Gastrocnemius medialis (tissue), 4 donors: ENCODE measurements around the gene SUSD1. TPM values are rescaled to one million over a fixed set of nuclear protein-coding genes. Genes with fewer than 3 reads are reported as not detected.

Experiments
- ATAC-seq, 2 donors: fragments of 150-250 bp; one replicate each; pipeline ENCODE4 v1.9.1; 2016
- DNase-seq, 2 donors: peaks; one replicate each; pipeline ENCODE4 v3.0.0-alpha.2; 2019
- H3K27ac ChIP-seq, 4 donors: fragments of 200-600 bp; sonication (generic); 1 replicate in 1 of 4; 2 replicates in 3 of 4; pipeline ENCODE4 v1.5.1; 2016 to 2018; ENCODE audit warnings: mild to moderate bottlenecking in 2 of 4, moderate library complexity in 1 of 4
- H3K27me3 ChIP-seq, 3 donors: fragments of 200-600 bp; sonication (generic) in 2 of 3; 1 replicate in 1 of 3; 2 replicates in 2 of 3; pipeline versions ENCODE4 v1.5.1 to v1.6.0; 2016 to 2019; ENCODE audit warnings: mild to moderate bottlenecking in 1 of 3, moderate library complexity in 1 of 3
- H3K36me3 ChIP-seq, 2 donors: fragments of 200-600 bp; sonication (generic) in 1 of 2; one replicate each; pipeline ENCODE4 v1.5.1; 2017 to 2018
- H3K4me1 ChIP-seq, 2 donors: fragments of 200-600 bp; sonication (generic) in 1 of 2; one replicate each; pipeline ENCODE4 v1.5.1; 2016 to 2017; ENCODE audit warnings: mild to moderate bottlenecking in 2 of 2
- H3K4me3 ChIP-seq, 4 donors: fragments of 200-600 bp; sonication (generic) in 3 of 4; 1 replicate in 1 of 4; 2 replicates in 3 of 4; pipeline ENCODE4 v1.5.1; 2016 to 2019; ENCODE audit warnings: mild to moderate bottlenecking in 2 of 4
- H3K9me3 ChIP-seq, 3 donors: fragments of 200-600 bp; sonication (generic) in 2 of 3; 1 replicate in 1 of 3; 2 replicates in 2 of 3; pipeline ENCODE4 v1.5.1; 2016 to 2019
- CTCF ChIP-seq, 5 experiments: fragments of 450-650 bp in 3 of 5; fragments of 200-600 bp in 2 of 5; sonication (generic) in 2 of 5; IDR thresholded peaks in 4 of 5; conservative IDR thresholded peaks in 1 of 5; 1 replicate in 4 of 5; 2 replicates in 1 of 5; pipeline ENCODE4 v1.5.1; 2016 to 2019; ENCODE audit warnings: antibody characterized with exemption in 5 of 5, mild to moderate bottlenecking in 3 of 5, moderate library complexity in 3 of 5
- POLR2A ChIP-seq, 2 donors: fragments of 450-650 bp; IDR thresholded peaks; one replicate each; pipeline ENCODE4 v1.6.1; 2017; ENCODE audit warnings: antibody characterized with exemption in 2 of 2, mild to moderate bottlenecking in 2 of 2, moderate library complexity in 2 of 2
- in situ Hi-C, 4 donors: fragments of 200-750 bp; cut with MboI; loops; one replicate each; pipeline versions ENCODE4 v1.15.0 to v1.8.0; 2017; ENCODE audit warnings: low sequenced_read_pairs in 4 of 4
- intact Hi-C: fragments of 100-400 bp; cut with DNase I; formaldehyde crosslinking; loops from one replicate; pipeline ENCODE4 v1.15.1; 2023; ENCODE audit warnings: low total_unique reads
- total RNA-seq, 4 donors: library from RNA; depleted of rRNA; stranded (reverse); fragments of >200 nt; gene quantifications; one replicate each; pipeline versions ENCODE4 v1.1.0 to v1.2.3, GENCODE V29; 2016

SUSD1 gene
- total RNA-seq, 4 donors from 2014 or later = 0.82 to 8.0 (median 2.2) TPM

- Histone ChIP-seq H3K4me1 (peaks cover 18 to 22% of the 10 kb centered on the region in 2 donors), H3K27ac (no peak overlapping the region), H3K36me3 (no peaks in the 10 kb centered on the region), H3K9me3 (no peaks in the 10 kb centered on the region), H3K4me3 (no peak overlapping the region), H3K27me3 (no peaks in the 10 kb centered on the region)
- in situ Hi-C loops = loop anchor here in 1 of 4 donors (25.0 kb wide), 1 partner anchor 103 kb away; no protein-coding TSS in a partner anchor
- intact Hi-C loops = loop anchor here (5.0 kb wide), 1 partner anchor 63 kb away; no protein-coding TSS in a partner anchor
- ATAC-seq = no peak
- TF ChIP-seq CTCF (IDR thresholded peaks at IDR 0.05 in 4 of 5, conservative IDR thresholded peaks at IDR 0.05 in 1 of 5) = no peak
- no peak for TF ChIP-seq POLR2A (IDR thresholded peaks at IDR 0.05)
- no peak for DNase-seq
These were observed 165.4 kb downstream of the SUSD1 start for GRCh38 chr9:112009656-112010055.

- Histone ChIP-seq H3K27me3 (no peaks in the 10 kb centered on the region), H3K4me1 (peaks cover 9 to 14% of the 10 kb centered on the region in 2 donors), H3K27ac (no peak overlapping the region), H3K4me3 (no peak overlapping the region), H3K36me3 (no peaks in the 10 kb centered on the region), H3K9me3 (no peaks in the 10 kb centered on the region)
- ATAC-seq (no peak), DNase-seq (no peak)
- in situ Hi-C loops (loop anchor here in 1 of 4 donors (25.0 kb wide), 1 partner anchor 105 kb away; no protein-coding TSS in a partner anchor), intact Hi-C loops (no loop called here)
- TF ChIP-seq CTCF (IDR thresholded peaks at IDR 0.05 in 4 of 5, conservative IDR thresholded peaks at IDR 0.05 in 1 of 5) (no peak), POLR2A (IDR thresholded peaks at IDR 0.05) (no peak)
These were observed 167.4 kb downstream of the SUSD1 start for GRCh38 chr9:112007575-112008240.

GRCh38 chr9:112006361-112007020 lies 168.6 kb downstream of the SUSD1 start:
- Histone ChIP-seq H3K4me1 (peaks cover 0 to 2% of the 10 kb centered on the region in 2 donors), H3K27me3 (no peaks in the 10 kb centered on the region), H3K4me3 (no peak overlapping the region), H3K36me3 (no peaks in the 10 kb centered on the region), H3K9me3 (no peaks in the 10 kb centered on the region), H3K27ac (no peak overlapping the region)
- intact Hi-C loops = no loop called here
- DNase-seq (no peak), ATAC-seq (no peak)
- TF ChIP-seq CTCF (IDR thresholded peaks at IDR 0.05 in 4 of 5, conservative IDR thresholded peaks at IDR 0.05 in 1 of 5) = no peak
- no peak for TF ChIP-seq POLR2A (IDR thresholded peaks at IDR 0.05)
- in situ Hi-C loops = loop anchor here in 1 of 4 donors (25.0 kb wide), 1 partner anchor 106 kb away; no protein-coding TSS in a partner anchor

GRCh38 chr9:112005939-112006338 lies 169.2 kb downstream of the SUSD1 start:
- DNase-seq (no peak), ATAC-seq (no peak)
- no peak for TF ChIP-seq POLR2A (IDR thresholded peaks at IDR 0.05)
- TF ChIP-seq CTCF (IDR thresholded peaks at IDR 0.05 in 4 of 5, conservative IDR thresholded peaks at IDR 0.05 in 1 of 5) = no peak
- Histone ChIP-seq H3K27me3 (no peaks in the 10 kb centered on the region), H3K4me3 (no peak overlapping the region), H3K4me1 (no peaks in the 10 kb centered on the region), H3K36me3 (no peaks in the 10 kb centered on the region), H3K9me3 (no peaks in the 10 kb centered on the region), H3K27ac (no peak overlapping the region)
- intact Hi-C loops (no loop called here), in situ Hi-C loops (loop anchor here in 1 of 4 donors (25.0 kb wide), 1 partner anchor 106 kb away; no protein-coding TSS in a partner anchor)
